Measurements from ENCODE around the gene GPBP1L1. TPM values are rescaled to one million over a fixed set of nuclear protein-coding genes. Genes with fewer than 3 reads are reported as not detected.
"Not testable (repeated sequence)": the region's sequence is repeated elsewhere in the genome, so short reads cannot be mapped to it uniquely, and the experiment has no call there.

GPBP1L1 gene
- total RNA-seq, 1 donor from 2014 or later: 112 TPM

DNA sequence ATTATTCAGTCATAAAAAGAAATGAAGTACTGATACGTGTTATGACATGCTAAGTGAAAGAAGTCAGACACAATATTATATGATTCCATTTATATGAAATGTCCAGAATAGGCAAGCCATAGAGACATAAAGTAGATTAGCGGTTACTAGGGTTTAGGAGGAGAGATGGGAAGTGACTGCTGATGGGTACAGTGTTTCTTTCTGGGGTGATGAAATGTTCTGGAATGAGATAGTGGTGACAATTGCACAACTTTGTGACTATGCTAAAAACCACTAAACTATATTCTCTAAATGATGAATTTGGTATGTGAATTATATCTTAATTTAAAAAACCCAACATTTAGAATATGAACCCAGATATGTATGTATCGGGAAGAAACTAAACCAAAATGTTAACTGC is 36.5 kb upstream of the GPBP1L1 start:
- DNase-seq (ENCODE audit: low read depth): no peak
- no peaks in the 10 kb centered on the region for H3K36me3 ChIP-seq (ENCODE audit: control insufficient read depth, insufficient read depth, low read length)
- no peaks in the 10 kb centered on the region for H3K27me3 ChIP-seq (ENCODE audit: control insufficient read depth, insufficient read depth, low read length)
- H3K4me3 ChIP-seq (ENCODE audit: low read depth, low read length): no peak overlapping the region
- TF ChIP-seq, protein P1, sequence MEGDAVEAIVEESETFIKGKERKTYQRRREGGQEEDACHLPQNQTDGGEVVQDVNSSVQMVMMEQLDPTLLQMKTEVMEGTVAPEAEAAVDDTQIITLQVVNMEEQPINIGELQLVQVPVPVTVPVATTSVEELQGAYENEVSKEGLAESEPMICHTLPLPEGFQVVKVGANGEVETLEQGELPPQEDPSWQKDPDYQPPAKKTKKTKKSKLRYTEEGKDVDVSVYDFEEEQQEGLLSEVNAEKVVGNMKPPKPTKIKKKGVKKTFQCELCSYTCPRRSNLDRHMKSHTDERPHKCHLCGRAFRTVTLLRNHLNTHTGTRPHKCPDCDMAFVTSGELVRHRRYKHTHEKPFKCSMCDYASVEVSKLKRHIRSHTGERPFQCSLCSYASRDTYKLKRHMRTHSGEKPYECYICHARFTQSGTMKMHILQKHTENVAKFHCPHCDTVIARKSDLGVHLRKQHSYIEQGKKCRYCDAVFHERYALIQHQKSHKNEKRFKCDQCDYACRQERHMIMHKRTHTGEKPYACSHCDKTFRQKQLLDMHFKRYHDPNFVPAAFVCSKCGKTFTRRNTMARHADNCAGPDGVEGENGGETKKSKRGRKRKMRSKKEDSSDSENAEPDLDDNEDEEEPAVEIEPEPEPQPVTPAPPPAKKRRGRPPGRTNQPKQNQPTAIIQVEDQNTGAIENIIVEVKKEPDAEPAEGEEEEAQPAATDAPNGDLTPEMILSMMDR (IDR thresholded peaks at IDR 0.05; ENCODE audit: insufficient read depth, low read length, poor library complexity, severe bottlenecking): no peak

DNA sequence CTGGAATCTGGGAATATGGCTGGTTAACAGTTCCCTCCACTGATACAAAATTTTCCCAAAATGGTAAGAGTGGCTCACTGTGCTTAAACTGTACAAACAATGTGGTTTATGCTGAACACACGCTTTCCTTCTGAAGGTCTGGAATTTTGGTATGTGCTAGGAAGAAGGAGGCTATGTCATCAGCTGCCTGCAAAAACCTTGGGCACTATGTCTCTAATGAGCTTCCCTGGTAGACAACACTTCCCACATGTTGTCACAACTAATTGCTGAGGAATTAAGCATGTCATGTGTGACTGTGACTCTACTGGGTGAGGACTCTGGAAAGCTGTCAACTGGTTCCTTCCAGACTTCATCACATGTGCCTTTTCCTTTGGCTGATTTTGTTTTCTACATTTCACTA is 34.9 kb upstream of the GPBP1L1 start:
- DNase-seq (ENCODE audit: low read depth): no peak
- Histone ChIP-seq H3K36me3 (ENCODE audit: control insufficient read depth, insufficient read depth, low read length) (no peaks in the 10 kb centered on the region), H3K27me3 (ENCODE audit: control insufficient read depth, insufficient read depth, low read length) (no peaks in the 10 kb centered on the region), H3K4me3 (ENCODE audit: low read depth, low read length) (no peak overlapping the region)
- TF ChIP-seq, protein P1 (IDR thresholded peaks at IDR 0.05; ENCODE audit: insufficient read depth, low read length, poor library complexity, severe bottlenecking): no peak

- DNase-seq (ENCODE audit: low read depth): no peak
- TF ChIP-seq, protein P1 (IDR thresholded peaks at IDR 0.05; ENCODE audit: insufficient read depth, low read length, poor library complexity, severe bottlenecking): no peak
Observed at GRCh38 chr1:45718289-45718688, 32.0 kb upstream of the GPBP1L1 start.

GRCh38 chr1:45717386-45717785 is 31.1 kb upstream of the GPBP1L1 start:
- H3K27me3 ChIP-seq (ENCODE audit: control insufficient read depth, insufficient read depth, low read length); H3K36me3 ChIP-seq (ENCODE audit: control insufficient read depth, insufficient read depth, low read length); DNase-seq (ENCODE audit: low read depth); H3K4me3 ChIP-seq (ENCODE audit: low read depth, low read length): not testable (repeated sequence)

More at GRCh38 chr1:45718289-45718688, 32.0 kb upstream of the GPBP1L1 start:
- no peaks in the 10 kb centered on the region for H3K27me3 ChIP-seq (ENCODE audit: control insufficient read depth, insufficient read depth, low read length)
- H3K4me3 ChIP-seq (ENCODE audit: low read depth, low read length): no peak overlapping the region
- H3K36me3 ChIP-seq (ENCODE audit: control insufficient read depth, insufficient read depth, low read length): no peaks in the 10 kb centered on the region

GRCh38 chr1:45716700-45717099 is 30.4 kb upstream of the GPBP1L1 start:
- Histone ChIP-seq H3K27me3 (ENCODE audit: control insufficient read depth, insufficient read depth, low read length) (no peaks in the 10 kb centered on the region), H3K36me3 (ENCODE audit: control insufficient read depth, insufficient read depth, low read length) (no peaks in the 10 kb centered on the region), H3K4me3 (ENCODE audit: low read depth, low read length) (no peak overlapping the region)
- DNase-seq (ENCODE audit: low read depth): no peak
- TF ChIP-seq, protein P1 (IDR thresholded peaks at IDR 0.05; ENCODE audit: insufficient read depth, low read length, poor library complexity, severe bottlenecking): no peak

GRCh38 chr1:45713711-45714110 is 27.4 kb upstream of the GPBP1L1 start:
- DNase-seq (ENCODE audit: low read depth): no peak
- TF ChIP-seq, protein P1 (IDR thresholded peaks at IDR 0.05; ENCODE audit: insufficient read depth, low read length, poor library complexity, severe bottlenecking): no peak
- Histone ChIP-seq H3K4me3 (ENCODE audit: low read depth, low read length) (no peak overlapping the region), H3K36me3 (ENCODE audit: control insufficient read depth, insufficient read depth, low read length) (no peaks in the 10 kb centered on the region), H3K27me3 (ENCODE audit: control insufficient read depth, insufficient read depth, low read length) (no peaks in the 10 kb centered on the region)

All from kidney epithelial cell (primary cell).